HEK293 (cell line): Measurements from ENCODE around the gene AKNA.

ENCODE experiments used
- CTCF ChIP-seq: fragments of 450-650 bp; formaldehyde crosslinking; IDR thresholded peaks from 2 replicates; pipeline ENCODE4 v1.5.1; 2016; ENCODE audit warnings: missing biosample characterization, missing genetic modification characterization
- KLF16 ChIP-seq: fragments of 450-650 bp; formaldehyde crosslinking; IDR thresholded peaks from 2 replicates; pipeline ENCODE4 v1.5.1; 2017; ENCODE audit warnings: missing biosample characterization, missing genetic modification characterization
- MYNN ChIP-seq: fragments of 450-650 bp; formaldehyde crosslinking; IDR thresholded peaks from 2 replicates; pipeline ENCODE4 v1.5.1; 2016; ENCODE audit warnings: missing biosample characterization, missing genetic modification characterization, borderline replicate concordance
- RBAK ChIP-seq: fragments of 450-650 bp; formaldehyde crosslinking; IDR thresholded peaks from 2 replicates; pipeline ENCODE4 v1.5.1; 2016; ENCODE audit warnings: missing biosample characterization, missing genetic modification characterization
- SETDB1 ChIP-seq: IDR thresholded peaks from one replicate; pipeline ENCODE4 v1.6.1; 2017; ENCODE audit warnings: mild to moderate bottlenecking, low read length, moderate library complexity, mixed read lengths; ENCODE audit not compliant: insufficient read length
- TCF7L2 ChIP-seq: IDR thresholded peaks from 2 replicates; pipeline ENCODE4 v1.6.1; 2011; ENCODE audit warnings: low read depth, mild to moderate bottlenecking, inconsistent platforms, low read length, moderate library complexity, borderline replicate concordance
- WT1 ChIP-seq: fragments of 450-650 bp; formaldehyde crosslinking; IDR thresholded peaks from 2 replicates; pipeline ENCODE4 v1.5.1; 2016; ENCODE audit warnings: missing biosample characterization, missing genetic modification characterization
- ZBTB49 ChIP-seq: fragments of 450-650 bp; formaldehyde crosslinking; IDR thresholded peaks from 2 replicates; pipeline ENCODE4 v1.5.1; 2016; ENCODE audit warnings: missing biosample characterization, missing genetic modification characterization, low read depth
- ZFP37 ChIP-seq: fragments of 450-650 bp; formaldehyde crosslinking; IDR thresholded peaks from 2 replicates; pipeline ENCODE4 v1.5.1; 2016; ENCODE audit warnings: missing biosample characterization, missing genetic modification characterization
- ZNF214 ChIP-seq: fragments of 450-650 bp; formaldehyde crosslinking; IDR thresholded peaks from 2 replicates; pipeline ENCODE4 v1.5.1; 2017; ENCODE audit warnings: missing biosample characterization, mild to moderate bottlenecking, missing genetic modification characterization, borderline replicate concordance
- ZNF23 ChIP-seq: fragments of 450-650 bp; formaldehyde crosslinking; IDR thresholded peaks from 2 replicates; pipeline ENCODE4 v1.5.1; 2016; ENCODE audit warnings: missing biosample characterization, missing genetic modification characterization, borderline replicate concordance
- ZNF302 ChIP-seq: fragments of 450-650 bp; formaldehyde crosslinking; IDR thresholded peaks from 2 replicates; pipeline ENCODE4 v1.5.1; 2016; ENCODE audit warnings: missing biosample characterization, missing genetic modification characterization, low read depth
- ZNF639 ChIP-seq: fragments of 450-650 bp; formaldehyde crosslinking; IDR thresholded peaks from 2 replicates; pipeline ENCODE4 v1.5.1; 2016; ENCODE audit warnings: missing biosample characterization, missing genetic modification characterization
- ZNF76 ChIP-seq: fragments of 450-650 bp; formaldehyde crosslinking; IDR thresholded peaks from 2 replicates; pipeline ENCODE4; 2016; ENCODE audit warnings: low read depth, missing biosample characterization, missing genetic modification characterization, borderline replicate concordance

GRCh38 chr9:114310471-114311450, 77.0 kb downstream of the AKNA start:
- TF ChIP-seq ZNF302, result no peak
- no peak for TF ChIP-seq ZNF76
- no peak for TF ChIP-seq SETDB1
- no peak for TF ChIP-seq CTCF (tag by site-specific recombination)
- no peak for TF ChIP-seq ZNF639 (tag by site-specific recombination)
- no peak for TF ChIP-seq ZFP37 (tag by site-specific recombination)
- TF ChIP-seq MYNN (tag by site-specific recombination), result no peak
- no peak for TF ChIP-seq KLF16 (tag by site-specific recombination)
- TF ChIP-seq RBAK (tag by site-specific recombination), result no peak
- no peak for TF ChIP-seq ZBTB49 (tag by site-specific recombination)
- TF ChIP-seq ZNF23 (tag by site-specific recombination), result no peak
- TF ChIP-seq WT1, result no peak
- no peak for TF ChIP-seq TCF7L2
- no peak for TF ChIP-seq ZNF214 (tag by site-specific recombination)
